Measurements from ENCODE around the gene SGCA. TPM values are rescaled to one million over a fixed set of nuclear protein-coding genes. Genes with fewer than 3 reads are reported as not detected.

SGCA gene
- total RNA-seq, 2 experiments from 2014 or later: 0.57 to 1.1 TPM

GRCh38 chr17:50161023-50161910 is 4.5 kb upstream of the SGCA start:
- POLR2A ChIA-PET: interaction anchor here (0.7 to 2.0 kb wide), 2 partner anchors 9 to 67 kb away, joined by 3 to 20 read pairs; no protein-coding TSS in a partner anchor
- no peaks in the 10 kb centered on the region for H3K9me3 ChIP-seq (ENCODE audit: low read length)
- BruUV-seq (replicated peaks): no TSS peak
- peak; percentile 93 for DNase-seq (ENCODE audit: low spot score)
- intact Hi-C loops (cut with micrococcal nuclease; ENCODE audit: unreplicated experiment): loop anchor here (1.0 kb wide), 4 partner anchors 10 to 67 kb away; no protein-coding TSS in a partner anchor
- H3K36me3 ChIP-seq (ENCODE audit: insufficient read depth, low read length): no peaks in the 10 kb centered on the region
- H2AFZ ChIP-seq (ENCODE audit: low read length): peak overlapping the region; percentile 97
- H3K4me2 ChIP-seq (ENCODE audit: low read length): peak overlapping the region; percentile 90
- CTCF ChIA-PET (ENCODE audit: unreplicated experiment): interaction anchor here (0.6 to 0.9 kb wide), 3 partner anchors 19 to 406 kb away, joined by 3 read pairs; no protein-coding TSS in a partner anchor
- H3K9me2 ChIP-seq (ENCODE audit: insufficient read depth, low read length): no peaks in the 10 kb centered on the region
- H3K79me2 ChIP-seq (ENCODE audit: insufficient read depth, low read depth, low read length): no peaks in the 10 kb centered on the region
- H3K4me1 ChIP-seq (ENCODE audit: insufficient read depth, low read length, poor library complexity, severe bottlenecking): peaks cover 23% of the 10 kb centered on the region
- TF ChIP-seq EZH2phosphoT487 (IDR thresholded peaks at IDR 0.05; ENCODE audit: borderline replicate concordance, low read depth, low read length): no peak
- peak; percentile 89 for TF ChIP-seq CTCF (conservative IDR thresholded peaks at IDR 0.05; ENCODE audit: low read length)
- H3K27ac ChIP-seq (ENCODE audit: low read depth, low read length, poor library complexity, severe bottlenecking): no peak overlapping the region
- H3K4me3 ChIP-seq (ENCODE audit: low read depth, low read length, poor library complexity, severe bottlenecking): peak overlapping the region; percentile 68
- H4K20me1 ChIP-seq (ENCODE audit: insufficient read depth, low read length): no peaks in the 10 kb centered on the region

GRCh38 chr17:50161911-50162288 is 3.9 kb upstream of the SGCA start:
- Histone ChIP-seq H3K36me3 (ENCODE audit: insufficient read depth, low read length) (no peaks in the 10 kb centered on the region), H3K9me3 (ENCODE audit: low read length) (no peaks in the 10 kb centered on the region), H2AFZ (ENCODE audit: low read length) (peak overlapping the region; percentile 97; the same call in 1 of the 2 replicates), H3K27ac (ENCODE audit: low read depth, low read length, poor library complexity, severe bottlenecking) (no peak overlapping the region), H3K4me2 (ENCODE audit: low read length) (peak overlapping the region; percentile 90), H3K4me1 (ENCODE audit: insufficient read depth, low read length, poor library complexity, severe bottlenecking) (peaks cover 23% of the 10 kb centered on the region), H3K4me3 (ENCODE audit: low read depth, low read length, poor library complexity, severe bottlenecking) (peak overlapping the region; percentile 68), H3K79me2 (ENCODE audit: insufficient read depth, low read depth, low read length) (no peaks in the 10 kb centered on the region), H4K20me1 (ENCODE audit: insufficient read depth, low read length) (no peaks in the 10 kb centered on the region), H3K9me2 (ENCODE audit: insufficient read depth, low read length) (no peaks in the 10 kb centered on the region)
- POLR2A ChIA-PET: interaction anchor here (0.7 to 2.0 kb wide), 2 partner anchors 10 to 68 kb away, joined by 3 to 20 read pairs; no protein-coding TSS in a partner anchor
- TF ChIP-seq EZH2phosphoT487 (IDR thresholded peaks at IDR 0.05; ENCODE audit: borderline replicate concordance, low read depth, low read length): no peak
- TF ChIP-seq CTCF (conservative IDR thresholded peaks at IDR 0.05; ENCODE audit: low read length): no peak
- CTCF ChIA-PET (ENCODE audit: unreplicated experiment): interaction anchor here (0.6 to 0.9 kb wide), 3 partner anchors 20 to 405 kb away, joined by 3 read pairs; no protein-coding TSS in a partner anchor
- DNase-seq (ENCODE audit: low spot score): no peak
- intact Hi-C loops (cut with micrococcal nuclease; ENCODE audit: unreplicated experiment): loop anchor here (1.0 kb wide), 4 partner anchors 11 to 68 kb away; no protein-coding TSS in a partner anchor
- no TSS peak for BruUV-seq (replicated peaks)
